ENCODE measurements around the gene LYZL1.

DNA sequence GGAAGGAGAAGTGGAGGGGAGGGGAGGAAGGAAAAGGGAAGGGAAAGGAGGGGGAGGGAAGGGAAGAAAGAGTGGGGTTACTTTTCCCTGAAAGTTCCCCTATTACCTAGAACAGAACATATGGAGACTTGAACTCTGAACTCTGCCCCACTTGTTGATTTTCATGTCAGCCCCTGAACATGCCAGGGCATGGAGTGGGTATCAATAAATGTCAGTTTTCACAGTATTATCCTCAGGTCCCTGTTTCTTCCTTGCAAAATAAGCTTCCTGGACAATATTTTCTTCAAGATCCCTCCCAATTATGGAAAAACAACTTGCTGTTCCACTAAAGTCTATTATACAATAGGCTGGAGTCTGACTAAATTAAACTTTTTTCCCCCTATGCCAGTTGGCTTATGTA lies 46.9 kb upstream of the LYZL1 start:
- no peak for TF ChIP-seq POLR2AphosphoS5 (IDR thresholded peaks at IDR 0.05; ENCODE audit: borderline replicate concordance, low read depth, low read length)
- TF ChIP-seq EZH2 (IDR thresholded peaks at IDR 0.05), result no peak

Data from SK-N-MC (cell line).